Thoracic aorta (tissue), 2 donors: ENCODE data around the gene TEKTIP1. TPM values are rescaled to one million over a fixed set of nuclear protein-coding genes. Genes with fewer than 3 reads are reported as not detected.
"Not testable (repeated sequence)": the region's sequence is repeated elsewhere in the genome, so short reads cannot be mapped to it uniquely, and the experiment has no call there.

Experiments used
- ATAC-seq: fragments of 150-250 bp; one replicate; pipeline ENCODE4 v1.8.0; 2017; ENCODE audit warnings: low read depth; ENCODE audit not compliant: insufficient number of reproducible peaks, low FRiP score
- DNase-seq: peaks from one replicate; pipeline ENCODE4 v3.0.0-alpha.2; 2020; ENCODE audit warnings: low spot score
- H3K27ac ChIP-seq, 2 donors: fragments of 200-600 bp; sonication (generic); 1 replicate in 1 of 2; 2 replicates in 1 of 2; pipeline ENCODE4 v1.5.1; 2016; ENCODE audit warnings: mild to moderate bottlenecking in 2 of 2, moderate library complexity in 2 of 2
- H3K27me3 ChIP-seq: fragments of 200-600 bp; sonication (generic); replicated peaks from 2 replicates; pipeline ENCODE4 v1.6.0; 2016; ENCODE audit warnings: mild to moderate bottlenecking; ENCODE audit not compliant: insufficient read depth
- H3K36me3 ChIP-seq: fragments of 200-600 bp; sonication (generic); one replicate; pipeline ENCODE4 v1.5.1; 2016
- H3K4me1 ChIP-seq, 2 donors: fragments of 200-600 bp; sonication (generic); 1 replicate in 1 of 2; 2 replicates in 1 of 2; pipeline versions ENCODE4 v1.5.1 to v1.6.0; 2016; ENCODE audit warnings: low read depth in 2 of 2, mild to moderate bottlenecking in 1 of 2; ENCODE audit not compliant: control insufficient read depth in 1 of 2
- H3K4me3 ChIP-seq: fragments of 200-600 bp; sonication (generic); 2 replicates; pipeline ENCODE4 v1.5.1; 2016; ENCODE audit warnings: mild to moderate bottlenecking
- H3K9me3 ChIP-seq: fragments of 200-600 bp; sonication (generic); 2 replicates; pipeline ENCODE4 v1.5.1; 2016
- total RNA-seq, 2 donors: library from RNA; depleted of rRNA; stranded (reverse); fragments of >200 nt; gene quantifications; one replicate each; pipeline versions ENCODE4 v1.1.0 to v1.2.3, GENCODE V29; 2016
- TF ChIP-seq, protein P1 (sequence below): fragments of 200-600 bp; sonication (generic); IDR thresholded peaks from one replicate; pipeline ENCODE4 v1.5.1; 2019; ENCODE audit warnings: antibody characterized with exemption

TEKTIP1 gene
- total RNA-seq, 2 donors from 2014 or later: not detected

DNA sequence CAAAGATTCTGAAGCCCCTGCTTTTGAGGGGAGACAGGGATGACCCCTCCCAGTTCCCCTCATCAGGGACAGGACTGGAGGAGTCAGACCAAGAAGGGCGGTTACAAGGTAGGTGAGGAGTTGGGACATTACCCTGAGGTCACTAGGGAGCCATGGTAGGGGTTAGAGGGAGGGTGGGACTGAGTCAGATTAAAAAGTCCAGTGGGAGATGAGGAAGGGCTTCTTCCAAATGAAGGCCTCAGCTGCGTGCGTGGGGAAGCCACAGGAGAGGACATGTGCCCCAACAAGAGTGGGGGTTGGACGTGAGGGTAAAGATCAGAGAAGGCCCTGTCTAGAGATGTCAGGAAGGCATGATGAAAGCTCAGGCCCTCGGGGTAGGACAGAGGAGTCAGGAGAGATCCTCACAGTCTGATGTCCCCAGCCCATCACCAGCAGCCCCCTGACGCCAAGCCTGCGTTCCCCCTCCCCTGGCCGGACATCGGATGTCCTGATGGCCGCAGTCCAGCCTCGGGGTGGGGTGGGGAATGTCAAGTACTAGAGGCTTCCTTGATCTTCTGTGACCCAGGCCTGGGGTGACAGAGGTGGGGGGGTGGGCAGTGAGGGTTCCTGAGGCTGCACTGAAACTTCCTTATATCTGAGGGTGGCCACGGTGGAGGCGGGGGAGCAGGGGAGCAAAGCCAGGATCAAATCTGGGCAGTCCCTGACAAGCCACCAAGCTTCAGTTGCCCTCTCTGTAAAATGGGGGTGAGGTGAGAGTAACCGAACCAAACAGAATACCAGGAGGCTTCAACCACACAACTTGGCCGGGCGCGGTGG lies 24.9 kb downstream of the TEKTIP1 start:
- DNase-seq (no peak), ATAC-seq (no peak)
- H3K4me3 ChIP-seq: no peak overlapping the region
- no peaks in the 10 kb centered on the region for H3K27me3 ChIP-seq
- H3K36me3 ChIP-seq: no peaks in the 10 kb centered on the region
- no peaks in the 10 kb centered on the region for H3K4me1 ChIP-seq
- TF ChIP-seq, protein P1, sequence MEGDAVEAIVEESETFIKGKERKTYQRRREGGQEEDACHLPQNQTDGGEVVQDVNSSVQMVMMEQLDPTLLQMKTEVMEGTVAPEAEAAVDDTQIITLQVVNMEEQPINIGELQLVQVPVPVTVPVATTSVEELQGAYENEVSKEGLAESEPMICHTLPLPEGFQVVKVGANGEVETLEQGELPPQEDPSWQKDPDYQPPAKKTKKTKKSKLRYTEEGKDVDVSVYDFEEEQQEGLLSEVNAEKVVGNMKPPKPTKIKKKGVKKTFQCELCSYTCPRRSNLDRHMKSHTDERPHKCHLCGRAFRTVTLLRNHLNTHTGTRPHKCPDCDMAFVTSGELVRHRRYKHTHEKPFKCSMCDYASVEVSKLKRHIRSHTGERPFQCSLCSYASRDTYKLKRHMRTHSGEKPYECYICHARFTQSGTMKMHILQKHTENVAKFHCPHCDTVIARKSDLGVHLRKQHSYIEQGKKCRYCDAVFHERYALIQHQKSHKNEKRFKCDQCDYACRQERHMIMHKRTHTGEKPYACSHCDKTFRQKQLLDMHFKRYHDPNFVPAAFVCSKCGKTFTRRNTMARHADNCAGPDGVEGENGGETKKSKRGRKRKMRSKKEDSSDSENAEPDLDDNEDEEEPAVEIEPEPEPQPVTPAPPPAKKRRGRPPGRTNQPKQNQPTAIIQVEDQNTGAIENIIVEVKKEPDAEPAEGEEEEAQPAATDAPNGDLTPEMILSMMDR: no peak
- H3K27ac ChIP-seq: no peak overlapping the region
- no peaks in the 10 kb centered on the region for H3K9me3 ChIP-seq

DNA sequence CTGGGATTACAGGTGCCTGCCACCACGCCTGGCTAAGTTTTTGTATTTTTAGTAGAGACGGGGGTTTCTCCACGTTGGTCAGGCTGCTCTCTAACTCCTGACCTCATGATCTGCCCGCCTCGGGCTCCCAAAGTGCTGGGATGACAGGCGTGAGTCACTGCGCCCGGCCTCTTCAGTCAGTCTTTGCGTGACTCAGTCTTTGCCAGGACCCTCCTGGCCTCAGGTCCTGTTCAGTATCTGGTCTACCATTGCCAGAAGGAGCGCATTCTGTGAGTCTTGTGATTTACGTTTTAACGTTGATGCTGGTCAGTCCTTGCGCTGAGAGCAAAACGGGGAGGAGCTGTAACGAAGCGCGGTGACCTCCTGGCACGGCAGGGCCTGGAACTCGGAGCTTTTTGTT lies 26.2 kb downstream of the TEKTIP1 start:
- Histone ChIP-seq H3K4me1 (no peaks in the 10 kb centered on the region), H3K9me3 (no peaks in the 10 kb centered on the region), H3K4me3 (no peak overlapping the region), H3K27ac (no peak overlapping the region), H3K27me3 (no peaks in the 10 kb centered on the region), H3K36me3 (no peaks in the 10 kb centered on the region)
- DNase-seq: no peak
- TF ChIP-seq, protein P1: no peak
- no peak for ATAC-seq

DNA sequence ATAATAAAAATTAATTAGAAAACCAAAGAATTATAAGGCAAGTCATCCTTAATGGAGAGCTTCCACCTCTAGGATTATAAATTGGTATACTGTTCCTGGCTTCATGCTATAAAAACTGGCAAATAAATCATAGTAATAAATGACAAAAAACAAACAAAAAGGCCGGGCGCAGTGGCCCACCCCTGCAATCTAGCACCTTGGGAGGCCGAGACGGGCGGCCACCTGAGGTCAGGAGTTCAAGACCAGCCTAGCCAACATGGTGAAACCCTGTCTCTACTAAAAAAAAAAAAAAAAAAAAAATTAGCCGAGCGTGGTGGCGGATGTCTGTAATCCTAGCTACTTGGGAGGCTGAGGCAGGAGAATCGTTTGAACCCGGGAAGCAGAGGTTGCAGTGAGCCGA lies 31.1 kb downstream of the TEKTIP1 start:
- peaks cover 11 to 14% of the 10 kb centered on the region in 2 donors for H3K4me1 ChIP-seq
- DNase-seq, H3K27ac ChIP-seq, H3K36me3 ChIP-seq, H3K4me3 ChIP-seq, H3K27me3 ChIP-seq, H3K9me3 ChIP-seq, ATAC-seq: not testable (repeated sequence)

- H3K4me1 ChIP-seq: peaks cover 11 to 14% of the 10 kb centered on the region in 2 donors
- TF ChIP-seq, protein P1: no peak
- no peaks in the 10 kb centered on the region for H3K36me3 ChIP-seq
- ATAC-seq (no peak), DNase-seq (no peak)
- H3K4me3 ChIP-seq: no peak overlapping the region
- H3K27ac ChIP-seq: no peak overlapping the region
- H3K9me3 ChIP-seq: no peaks in the 10 kb centered on the region
- H3K27me3 ChIP-seq: no peaks in the 10 kb centered on the region
Measured at GRCh38 chr19:3570606-3571011, 31.6 kb downstream of the TEKTIP1 start.

GRCh38 chr19:3572132-3572854 lies 33.3 kb downstream of the TEKTIP1 start:
- Histone ChIP-seq H3K27ac (no peak overlapping the region), H3K27me3 (no peaks in the 10 kb centered on the region), H3K9me3 (no peaks in the 10 kb centered on the region), H3K36me3 (no peaks in the 10 kb centered on the region), H3K4me3 (peak overlapping the region; percentile 91), H3K4me1 (peaks cover 17 to 24% of the 10 kb centered on the region in 2 donors)
- ATAC-seq (peak; percentile 94), DNase-seq (peak; percentile 100)
- TF ChIP-seq, protein P1: no peak
